Measurements from ENCODE around the gene SCAF1. TPM values are rescaled to one million over a fixed set of nuclear protein-coding genes. Genes with fewer than 3 reads are reported as not detected.

SCAF1 gene
- total RNA-seq, 1 experiment from 2014 or later: 81.3 TPM

- Mint-ChIP-seq H3K27me3 (ENCODE audit: insufficient read depth, unreplicated experiment) (no peaks in the 10 kb centered on the region), H3K36me3 (ENCODE audit: insufficient read depth, unreplicated experiment) (peaks cover 58% of the 10 kb centered on the region), H3K4me1 (ENCODE audit: insufficient read depth, unreplicated experiment) (no peaks in the 10 kb centered on the region), H3K9me3 (ENCODE audit: unreplicated experiment) (no peaks in the 10 kb centered on the region), H3K4me3 (ENCODE audit: unreplicated experiment) (no peak overlapping the region), H3K27ac (ENCODE audit: low read depth, unreplicated experiment) (no peak overlapping the region)
- intact Hi-C loops (cut with micrococcal nuclease): no loop called here
- DNase-seq (ENCODE audit: unreplicated experiment): no peak
- CTCF ChIA-PET: interaction anchor here (1.0 kb wide), 1 partner anchor 89 kb away, joined by 4 read pairs; no protein-coding TSS in a partner anchor
- TF ChIP-seq, protein P1, sequence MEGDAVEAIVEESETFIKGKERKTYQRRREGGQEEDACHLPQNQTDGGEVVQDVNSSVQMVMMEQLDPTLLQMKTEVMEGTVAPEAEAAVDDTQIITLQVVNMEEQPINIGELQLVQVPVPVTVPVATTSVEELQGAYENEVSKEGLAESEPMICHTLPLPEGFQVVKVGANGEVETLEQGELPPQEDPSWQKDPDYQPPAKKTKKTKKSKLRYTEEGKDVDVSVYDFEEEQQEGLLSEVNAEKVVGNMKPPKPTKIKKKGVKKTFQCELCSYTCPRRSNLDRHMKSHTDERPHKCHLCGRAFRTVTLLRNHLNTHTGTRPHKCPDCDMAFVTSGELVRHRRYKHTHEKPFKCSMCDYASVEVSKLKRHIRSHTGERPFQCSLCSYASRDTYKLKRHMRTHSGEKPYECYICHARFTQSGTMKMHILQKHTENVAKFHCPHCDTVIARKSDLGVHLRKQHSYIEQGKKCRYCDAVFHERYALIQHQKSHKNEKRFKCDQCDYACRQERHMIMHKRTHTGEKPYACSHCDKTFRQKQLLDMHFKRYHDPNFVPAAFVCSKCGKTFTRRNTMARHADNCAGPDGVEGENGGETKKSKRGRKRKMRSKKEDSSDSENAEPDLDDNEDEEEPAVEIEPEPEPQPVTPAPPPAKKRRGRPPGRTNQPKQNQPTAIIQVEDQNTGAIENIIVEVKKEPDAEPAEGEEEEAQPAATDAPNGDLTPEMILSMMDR (IDR thresholded peaks at IDR 0.05; ENCODE audit: unreplicated experiment): no peak
- BruUV-seq (replicated peaks): no TSS peak
- POLR2A ChIA-PET: interaction anchor here (11.4 kb wide), 1 partner anchor 17 kb away, joined by 167 read pairs; the partner anchor contains the start of genes RRAS and SCAF1
Measured at GRCh38 chr19:49658566-49659442, 16.8 kb downstream of the SCAF1 start.

GRCh38 chr19:49660338-49660961, 18.4 kb downstream of the SCAF1 start:
- H3K4me3 Mint-ChIP-seq (ENCODE audit: unreplicated experiment): no peak overlapping the region
- TF ChIP-seq, protein P1 (IDR thresholded peaks at IDR 0.05; ENCODE audit: unreplicated experiment): no peak
- peak overlapping the region; percentile 27 for H3K27ac Mint-ChIP-seq (ENCODE audit: low read depth, unreplicated experiment)
- peaks cover 6% of the 10 kb centered on the region for H3K4me1 Mint-ChIP-seq (ENCODE audit: insufficient read depth, unreplicated experiment)
- ChIA-PET POLR2A (interaction anchor here (0.9 to 11.4 kb wide), 3 partner anchors 12 to 171 kb away, joined by 3 to 167 read pairs (median 3); partner anchors contain the start of genes RRAS and SCAF1), CTCF (interaction anchor here (0.7 to 1.1 kb wide), 5 partner anchors 12 to 372 kb away, joined by 3 to 4 read pairs (median 3); no protein-coding TSS in a partner anchor)
- no peaks in the 10 kb centered on the region for H3K9me3 Mint-ChIP-seq (ENCODE audit: unreplicated experiment)
- no peak for DNase-seq (ENCODE audit: unreplicated experiment)
- no TSS peak for BruUV-seq (replicated peaks)
- no peaks in the 10 kb centered on the region for H3K27me3 Mint-ChIP-seq (ENCODE audit: insufficient read depth, unreplicated experiment)
- intact Hi-C loops (cut with micrococcal nuclease): no loop called here
- H3K36me3 Mint-ChIP-seq (ENCODE audit: insufficient read depth, unreplicated experiment): peaks cover 42% of the 10 kb centered on the region

GRCh38 chr19:49662011-49662410, 20.0 kb downstream of the SCAF1 start:
- ChIA-PET POLR2A (interaction anchor here (2.0 to 11.4 kb wide), 2 partner anchors 14 to 20 kb away, joined by 7 to 167 read pairs; partner anchors contain the start of genes RRAS and SCAF1), CTCF (no interaction called here)
- Mint-ChIP-seq H3K27ac (ENCODE audit: low read depth, unreplicated experiment) (no peak overlapping the region), H3K9me3 (ENCODE audit: unreplicated experiment) (no peaks in the 10 kb centered on the region), H3K4me3 (ENCODE audit: unreplicated experiment) (no peak overlapping the region), H3K27me3 (ENCODE audit: insufficient read depth, unreplicated experiment) (no peaks in the 10 kb centered on the region), H3K36me3 (ENCODE audit: insufficient read depth, unreplicated experiment) (peaks cover 37% of the 10 kb centered on the region), H3K4me1 (ENCODE audit: insufficient read depth, unreplicated experiment) (peaks cover 14% of the 10 kb centered on the region)
- TSS peak; percentile 21 for BruUV-seq (replicated peaks)
- intact Hi-C loops (cut with micrococcal nuclease): no loop called here
- TF ChIP-seq, protein P1 (IDR thresholded peaks at IDR 0.05; ENCODE audit: unreplicated experiment): no peak
- no peak for DNase-seq (ENCODE audit: unreplicated experiment)

- Mint-ChIP-seq H3K4me3 (ENCODE audit: unreplicated experiment) (peak overlapping the region; percentile 91), H3K4me1 (ENCODE audit: insufficient read depth, unreplicated experiment) (peaks cover 17% of the 10 kb centered on the region), H3K27ac (ENCODE audit: low read depth, unreplicated experiment) (no peak overlapping the region), H3K9me3 (ENCODE audit: unreplicated experiment) (no peaks in the 10 kb centered on the region), H3K27me3 (ENCODE audit: insufficient read depth, unreplicated experiment) (no peaks in the 10 kb centered on the region), H3K36me3 (ENCODE audit: insufficient read depth, unreplicated experiment) (peaks cover 37% of the 10 kb centered on the region)
- intact Hi-C loops (cut with micrococcal nuclease): no loop called here
- ChIA-PET CTCF (no interaction called here), POLR2A (interaction anchor here (0.7 to 11.4 kb wide), 8 partner anchors 8 to 385 kb away, joined by 3 to 167 read pairs (median 8); partner anchors contain the start of genes PRMT1, RRAS and SCAF1)
- BruUV-seq (replicated peaks): no TSS peak
- no peak for DNase-seq (ENCODE audit: unreplicated experiment)
- TF ChIP-seq, protein P1 (IDR thresholded peaks at IDR 0.05; ENCODE audit: unreplicated experiment): no peak
Measured at GRCh38 chr19:49663224-49663623, 21.2 kb downstream of the SCAF1 start.

Measured in MCF 10A (cell line).